ENCODE measurements around the gene STX1A.

STX1A gene

DNA sequence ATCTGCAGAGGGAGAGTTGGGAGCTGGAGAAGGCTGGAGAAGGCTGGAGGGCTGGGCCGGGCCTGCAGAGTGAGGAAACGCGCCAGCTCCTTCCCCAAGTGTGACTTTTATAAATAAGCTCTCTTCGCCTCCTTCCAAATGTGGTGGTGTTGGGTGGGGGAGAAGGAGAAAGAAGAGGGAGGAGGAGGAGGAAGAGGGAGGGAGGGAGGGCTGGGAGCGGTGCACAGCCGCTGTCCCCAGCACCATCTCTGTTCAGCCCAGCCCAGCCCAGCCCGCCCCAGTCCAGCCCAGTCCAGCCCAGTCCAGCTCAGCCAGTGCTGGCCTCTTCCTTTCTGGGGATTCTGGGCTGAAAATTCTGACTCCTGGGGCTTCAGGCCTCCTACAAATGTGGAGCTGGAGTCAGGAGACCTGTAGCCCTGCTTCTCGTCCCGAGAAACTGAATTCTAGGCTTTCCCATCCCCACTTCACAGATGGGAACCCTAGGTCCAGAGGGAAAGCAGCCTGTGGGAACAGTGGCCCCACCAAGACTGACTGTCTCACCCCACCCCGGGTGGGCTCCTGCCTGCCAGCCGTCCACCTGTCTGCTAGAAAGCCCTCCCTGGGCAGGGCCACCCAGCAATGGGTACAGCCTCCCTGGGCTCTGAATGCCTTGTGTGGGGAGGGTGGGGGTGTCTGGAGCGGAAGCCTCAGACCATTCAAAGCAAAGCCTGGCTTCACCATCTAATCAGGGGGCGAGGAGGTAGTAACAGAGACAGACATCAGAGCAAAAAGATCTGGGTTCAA lies 2.3 kb downstream of the STX1A start (continued):
- TF ChIP-seq, protein P1, sequence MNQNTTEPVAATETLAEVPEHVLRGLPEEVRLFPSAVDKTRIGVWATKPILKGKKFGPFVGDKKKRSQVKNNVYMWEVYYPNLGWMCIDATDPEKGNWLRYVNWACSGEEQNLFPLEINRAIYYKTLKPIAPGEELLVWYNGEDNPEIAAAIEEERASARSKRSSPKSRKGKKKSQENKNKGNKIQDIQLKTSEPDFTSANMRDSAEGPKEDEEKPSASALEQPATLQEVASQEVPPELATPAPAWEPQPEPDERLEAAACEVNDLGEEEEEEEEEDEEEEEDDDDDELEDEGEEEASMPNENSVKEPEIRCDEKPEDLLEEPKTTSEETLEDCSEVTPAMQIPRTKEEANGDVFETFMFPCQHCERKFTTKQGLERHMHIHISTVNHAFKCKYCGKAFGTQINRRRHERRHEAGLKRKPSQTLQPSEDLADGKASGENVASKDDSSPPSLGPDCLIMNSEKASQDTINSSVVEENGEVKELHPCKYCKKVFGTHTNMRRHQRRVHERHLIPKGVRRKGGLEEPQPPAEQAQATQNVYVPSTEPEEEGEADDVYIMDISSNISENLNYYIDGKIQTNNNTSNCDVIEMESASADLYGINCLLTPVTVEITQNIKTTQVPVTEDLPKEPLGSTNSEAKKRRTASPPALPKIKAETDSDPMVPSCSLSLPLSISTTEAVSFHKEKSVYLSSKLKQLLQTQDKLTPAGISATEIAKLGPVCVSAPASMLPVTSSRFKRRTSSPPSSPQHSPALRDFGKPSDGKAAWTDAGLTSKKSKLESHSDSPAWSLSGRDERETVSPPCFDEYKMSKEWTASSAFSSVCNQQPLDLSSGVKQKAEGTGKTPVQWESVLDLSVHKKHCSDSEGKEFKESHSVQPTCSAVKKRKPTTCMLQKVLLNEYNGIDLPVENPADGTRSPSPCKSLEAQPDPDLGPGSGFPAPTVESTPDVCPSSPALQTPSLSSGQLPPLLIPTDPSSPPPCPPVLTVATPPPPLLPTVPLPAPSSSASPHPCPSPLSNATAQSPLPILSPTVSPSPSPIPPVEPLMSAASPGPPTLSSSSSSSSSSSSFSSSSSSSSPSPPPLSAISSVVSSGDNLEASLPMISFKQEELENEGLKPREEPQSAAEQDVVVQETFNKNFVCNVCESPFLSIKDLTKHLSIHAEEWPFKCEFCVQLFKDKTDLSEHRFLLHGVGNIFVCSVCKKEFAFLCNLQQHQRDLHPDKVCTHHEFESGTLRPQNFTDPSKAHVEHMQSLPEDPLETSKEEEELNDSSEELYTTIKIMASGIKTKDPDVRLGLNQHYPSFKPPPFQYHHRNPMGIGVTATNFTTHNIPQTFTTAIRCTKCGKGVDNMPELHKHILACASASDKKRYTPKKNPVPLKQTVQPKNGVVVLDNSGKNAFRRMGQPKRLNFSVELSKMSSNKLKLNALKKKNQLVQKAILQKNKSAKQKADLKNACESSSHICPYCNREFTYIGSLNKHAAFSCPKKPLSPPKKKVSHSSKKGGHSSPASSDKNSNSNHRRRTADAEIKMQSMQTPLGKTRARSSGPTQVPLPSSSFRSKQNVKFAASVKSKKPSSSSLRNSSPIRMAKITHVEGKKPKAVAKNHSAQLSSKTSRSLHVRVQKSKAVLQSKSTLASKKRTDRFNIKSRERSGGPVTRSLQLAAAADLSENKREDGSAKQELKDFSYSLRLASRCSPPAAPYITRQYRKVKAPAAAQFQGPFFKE (tag by site-specific recombination; IDR thresholded peaks at IDR 0.05; ENCODE audit: borderline replicate concordance), result no peak

DNA sequence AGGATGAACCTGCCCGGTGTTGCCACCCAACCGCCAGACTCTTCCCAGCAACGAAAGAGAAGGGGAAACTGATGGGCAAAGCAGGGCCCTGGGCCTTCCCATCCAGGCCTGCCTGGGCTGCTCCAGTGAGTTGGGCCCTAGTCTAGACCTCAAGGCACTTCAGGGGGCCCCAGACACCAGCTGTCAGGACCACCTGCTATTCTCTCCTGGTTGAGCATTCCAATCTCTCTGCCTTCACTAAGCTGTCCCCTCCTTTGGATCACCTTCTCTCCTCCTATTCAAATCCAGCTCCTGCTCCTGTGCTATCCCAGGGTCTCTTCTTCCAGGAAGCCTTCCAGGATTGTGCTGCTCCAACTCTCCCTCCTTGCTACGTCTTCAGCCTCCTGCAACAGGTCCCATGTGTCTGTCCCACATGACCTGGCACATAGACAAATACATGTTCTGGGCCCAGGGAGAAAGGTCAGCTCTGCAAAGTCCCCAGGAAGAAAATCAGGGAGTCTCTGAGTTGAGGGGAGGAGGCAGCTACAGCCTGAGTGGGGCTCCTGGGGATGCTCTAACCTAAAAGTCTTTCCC lies 3.1 kb downstream of the STX1A start:
- Histone ChIP-seq H3K36me3 (ENCODE audit: control insufficient read depth in 2 of 2, insufficient read depth in 1 of 2, low read length in 2 of 2) (no peaks in the 10 kb centered on the region; a peak in 1 of 3 replicates), H3K27ac (ENCODE audit: extremely low read depth, low read depth, low read length) (peak overlapping the region; percentile 6), H3K4me1 (ENCODE audit: control insufficient read depth, insufficient read depth, low read length) (peaks cover 18% of the 10 kb centered on the region), H3K9me3 (ENCODE audit: control insufficient read depth, insufficient read depth, low read depth, low read length) (no peaks in the 10 kb centered on the region), H3K4me3 (ENCODE audit: low read depth, low read length) (no peak overlapping the region)
- POLR2A ChIA-PET, result interaction anchor here (0.5 to 2.3 kb wide), 10 partner anchors 12 to 194 kb away, joined by 3 to 12 read pairs (median 4); partner anchors contain the start of genes ABHD11, BAZ1B and BUD23
- no peak for TF ChIP-seq ZNF391 (tag by site-specific recombination; IDR thresholded peaks at IDR 0.05; ENCODE audit: borderline replicate concordance, low read depth)
- TF ChIP-seq SCRT2 (tag by site-specific recombination; IDR thresholded peaks at IDR 0.05), result peak; percentile 78
- CTCF ChIA-PET, result interaction anchor here (2.0 to 3.5 kb wide), 2 partner anchors 9 to 109 kb away, joined by 15 to 17 read pairs; no protein-coding TSS in a partner anchor

DNA sequence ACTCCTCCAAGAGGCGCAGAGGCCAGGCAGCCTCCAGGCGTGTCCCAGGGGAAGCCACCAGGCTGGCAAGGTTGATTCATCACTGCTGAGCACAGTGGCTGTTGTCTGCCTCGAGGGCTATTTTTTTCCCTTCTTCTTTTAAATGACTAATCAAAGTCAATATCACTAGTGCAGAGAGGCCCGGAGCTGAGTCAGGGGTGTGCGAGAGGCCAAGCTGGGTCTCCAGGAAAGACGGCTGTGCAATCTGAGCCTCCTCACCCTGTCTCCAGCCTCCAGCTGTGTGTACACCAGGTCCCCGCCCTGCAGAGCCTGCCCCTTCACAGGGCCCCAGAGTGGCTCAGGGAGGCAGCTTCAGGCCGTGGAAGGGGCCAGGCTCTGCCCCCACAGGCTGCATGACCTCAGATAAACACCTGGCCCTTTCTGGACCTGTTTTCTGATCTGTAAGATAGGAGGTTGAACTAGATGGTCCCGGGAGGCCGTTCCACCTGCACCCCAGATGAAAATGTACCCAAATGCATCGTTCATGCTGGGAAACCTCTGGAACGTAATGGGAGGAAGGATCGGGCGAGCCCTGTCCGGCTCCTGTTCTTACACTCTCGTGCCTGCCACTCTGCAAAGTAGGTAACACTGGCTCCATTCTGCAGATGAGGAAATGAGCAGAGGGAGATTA lies 3.7 kb downstream of the STX1A start:
- Histone ChIP-seq H3K4me1 (ENCODE audit: control insufficient read depth, insufficient read depth, low read length) (peaks cover 18% of the 10 kb centered on the region), H3K4me3 (ENCODE audit: low read depth, low read length) (no peak overlapping the region), H3K9me3 (ENCODE audit: control insufficient read depth, insufficient read depth, low read depth, low read length) (no peaks in the 10 kb centered on the region), H3K27ac (ENCODE audit: extremely low read depth, low read depth, low read length) (peak overlapping the region; percentile 6), H3K36me3 (ENCODE audit: control insufficient read depth in 2 of 2, insufficient read depth in 1 of 2, low read length in 2 of 2) (no peaks in the 10 kb centered on the region; a peak in 1 of 3 replicates)
- POLR2A ChIA-PET, result interaction anchor here (0.6 to 2.3 kb wide), 8 partner anchors 12 to 285 kb away, joined by 3 to 12 read pairs (median 4); partner anchors contain the start of genes ABHD11, BAZ1B and BUD23
- CTCF ChIA-PET, result interaction anchor here (0.6 to 3.5 kb wide), 4 partner anchors 10 to 181 kb away, joined by 3 to 17 read pairs (median 9); no protein-coding TSS in a partner anchor
- TF ChIP-seq, protein P2, sequence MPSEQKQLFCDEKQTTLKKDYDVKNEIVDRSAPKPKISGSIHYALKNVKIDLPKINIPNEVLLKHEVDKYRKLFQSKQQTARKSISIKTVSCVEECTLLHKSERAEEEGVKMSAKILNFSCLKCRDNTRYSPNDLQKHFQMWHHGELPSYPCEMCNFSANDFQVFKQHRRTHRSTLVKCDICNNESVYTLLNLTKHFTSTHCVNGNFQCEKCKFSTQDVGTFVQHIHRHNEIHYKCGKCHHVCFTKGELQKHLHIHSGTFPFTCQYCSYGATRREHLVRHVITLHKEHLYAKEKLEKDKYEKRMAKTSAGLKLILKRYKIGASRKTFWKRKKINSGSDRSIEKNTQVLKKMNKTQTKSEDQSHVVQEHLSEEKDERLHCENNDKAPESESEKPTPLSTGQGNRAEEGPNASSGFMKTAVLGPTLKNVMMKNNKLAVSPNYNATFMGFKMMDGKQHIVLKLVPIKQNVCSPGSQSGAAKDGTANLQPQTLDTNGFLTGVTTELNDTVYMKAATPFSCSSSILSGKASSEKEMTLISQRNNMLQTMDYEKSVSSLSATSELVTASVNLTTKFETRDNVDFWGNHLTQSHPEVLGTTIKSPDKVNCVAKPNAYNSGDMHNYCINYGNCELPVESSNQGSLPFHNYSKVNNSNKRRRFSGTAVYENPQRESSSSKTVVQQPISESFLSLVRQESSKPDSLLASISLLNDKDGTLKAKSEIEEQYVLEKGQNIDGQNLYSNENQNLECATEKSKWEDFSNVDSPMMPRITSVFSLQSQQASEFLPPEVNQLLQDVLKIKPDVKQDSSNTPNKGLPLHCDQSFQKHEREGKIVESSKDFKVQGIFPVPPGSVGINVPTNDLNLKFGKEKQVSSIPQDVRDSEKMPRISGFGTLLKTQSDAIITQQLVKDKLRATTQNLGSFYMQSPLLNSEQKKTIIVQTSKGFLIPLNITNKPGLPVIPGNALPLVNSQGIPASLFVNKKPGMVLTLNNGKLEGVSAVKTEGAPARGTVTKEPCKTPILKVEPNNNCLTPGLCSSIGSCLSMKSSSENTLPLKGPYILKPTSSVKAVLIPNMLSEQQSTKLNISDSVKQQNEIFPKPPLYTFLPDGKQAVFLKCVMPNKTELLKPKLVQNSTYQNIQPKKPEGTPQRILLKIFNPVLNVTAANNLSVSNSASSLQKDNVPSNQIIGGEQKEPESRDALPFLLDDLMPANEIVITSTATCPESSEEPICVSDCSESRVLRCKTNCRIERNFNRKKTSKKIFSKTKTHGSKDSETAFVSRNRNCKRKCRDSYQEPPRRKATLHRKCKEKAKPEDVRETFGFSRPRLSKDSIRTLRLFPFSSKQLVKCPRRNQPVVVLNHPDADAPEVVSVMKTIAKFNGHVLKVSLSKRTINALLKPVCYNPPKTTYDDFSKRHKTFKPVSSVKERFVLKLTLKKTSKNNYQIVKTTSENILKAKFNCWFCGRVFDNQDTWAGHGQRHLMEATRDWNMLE (tag by site-specific recombination; conservative IDR thresholded peaks at IDR 0.05; ENCODE audit: low read depth), result peak; percentile 21; the same call in 1 of the 2 replicates
- TF ChIP-seq ZNF335 (tag by site-specific recombination; conservative IDR thresholded peaks at IDR 0.05) (no peak), ZBTB48 (tag by site-specific recombination; IDR thresholded peaks at IDR 0.05) (peak; percentile 75), ZNF600 (tag by site-specific recombination; IDR thresholded peaks at IDR 0.05) (peak; percentile 93), ZNF48 (tag by site-specific recombination; IDR thresholded peaks at IDR 0.05) (no peak), ZNF501 (tag by site-specific recombination; IDR thresholded peaks at IDR 0.05) (0 out of 2 replicates have a peak, but pooled peaks have one; percentile 26), ZFP37 (tag by site-specific recombination; IDR thresholded peaks at IDR 0.05) (peak; percentile 70), GLI2 (tag by site-specific recombination; IDR thresholded peaks at IDR 0.05; ENCODE audit: borderline replicate concordance, low read depth) (peak; percentile 18; the same call in 1 of the 2 replicates), ZNF121 (tag by site-specific recombination; IDR thresholded peaks at IDR 0.05) (no peak), OSR2 (tag by site-specific recombination; IDR thresholded peaks at IDR 0.05) (peak; percentile 76), ZNF837 (tag by site-specific recombination; IDR thresholded peaks at IDR 0.05) (no peak), ZEB2 (tag by site-specific recombination; IDR thresholded peaks at IDR 0.05) (peak; percentile 88)
- TF ChIP-seq, protein P3, sequence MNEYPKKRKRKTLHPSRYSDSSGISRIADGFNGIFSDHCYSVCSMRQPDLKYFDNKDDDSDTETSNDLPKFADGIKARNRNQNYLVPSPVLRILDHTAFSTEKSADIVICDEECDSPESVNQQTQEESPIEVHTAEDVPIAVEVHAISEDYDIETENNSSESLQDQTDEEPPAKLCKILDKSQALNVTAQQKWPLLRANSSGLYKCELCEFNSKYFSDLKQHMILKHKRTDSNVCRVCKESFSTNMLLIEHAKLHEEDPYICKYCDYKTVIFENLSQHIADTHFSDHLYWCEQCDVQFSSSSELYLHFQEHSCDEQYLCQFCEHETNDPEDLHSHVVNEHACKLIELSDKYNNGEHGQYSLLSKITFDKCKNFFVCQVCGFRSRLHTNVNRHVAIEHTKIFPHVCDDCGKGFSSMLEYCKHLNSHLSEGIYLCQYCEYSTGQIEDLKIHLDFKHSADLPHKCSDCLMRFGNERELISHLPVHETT (tag by site-specific recombination; IDR thresholded peaks at IDR 0.05), result peak; percentile 81

Measured in HEK293 (cell line).